ENCODE data around the gene ENPP3. TPM values are rescaled to one million over a fixed set of nuclear protein-coding genes. Genes with fewer than 3 reads are reported as not detected.

The ENPP3 gene
- total RNA-seq, 1 experiment from 2014 or later: 0.15 TPM

DNA sequence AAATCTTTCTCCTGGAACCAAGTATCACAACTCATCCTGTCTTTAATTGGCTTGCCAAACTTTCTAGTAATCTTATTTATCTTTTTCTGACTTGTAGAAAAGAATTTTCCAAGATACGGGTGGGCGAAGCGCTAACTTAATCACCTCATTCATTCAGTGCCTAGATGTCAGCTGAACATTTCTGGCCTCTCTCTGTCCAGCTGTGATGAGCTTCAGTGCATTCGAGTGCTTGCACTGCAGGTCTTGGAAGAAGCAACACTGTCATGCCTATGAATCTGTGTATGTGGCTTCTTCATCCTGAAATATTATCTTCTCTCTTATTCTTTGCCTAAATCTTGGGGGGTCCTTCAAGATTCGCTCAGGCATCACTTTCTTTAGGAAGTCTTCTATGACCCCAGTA is 154.4 kb downstream of the ENPP3 start:
- H3K9me3 ChIP-seq (ENCODE audit: control insufficient read depth, low read depth, low read length): no peaks in the 10 kb centered on the region
- no peak for DNase-seq
- no peaks in the 10 kb centered on the region for H3K4me1 ChIP-seq (ENCODE audit: insufficient read depth, low read length)
- no peak overlapping the region for H3K4me3 Mint-ChIP-seq
- no peak overlapping the region for H2BK5ac ChIP-seq (ENCODE audit: insufficient read length, low read length)
- H3K27ac Mint-ChIP-seq: no peak overlapping the region
- no peak overlapping the region for H3K9ac ChIP-seq (ENCODE audit: extremely low read depth, insufficient read length, low read length)
- H2BK15ac ChIP-seq (ENCODE audit: low read depth, low read length): no peak overlapping the region
- H4K91ac ChIP-seq (ENCODE audit: insufficient read length, low read depth, low read length): no peak overlapping the region
- WGBS (ENCODE audit: extremely low coverage, insufficient read length, low lambda C conversion rate): no CpG with 5 or more reads among the region's 5 CpGs
- no peaks in the 10 kb centered on the region for H3K36me3 Mint-ChIP-seq (ENCODE audit: insufficient read depth in 1 of 3, low read depth in 3 of 3)
- no peaks in the 10 kb centered on the region for H3K79me1 ChIP-seq (ENCODE audit: insufficient read depth, low read depth, low read length, poor library complexity, severe bottlenecking)
- H3K27me3 Mint-ChIP-seq (ENCODE audit: low read depth): peaks cover 1% of the 10 kb centered on the region; the same call in 1 of the 2 replicates
- no peak overlapping the region for H2BK120ac ChIP-seq (ENCODE audit: low read depth, low read length, poor library complexity, severe bottlenecking)
- no peak overlapping the region for H3K23ac ChIP-seq (ENCODE audit: insufficient read length, low read depth, low read length)
- no peak overlapping the region for H2BK12ac ChIP-seq (ENCODE audit: insufficient read length, low read depth, low read length)
- H4K5ac ChIP-seq (ENCODE audit: insufficient read length, low read depth, low read length): no peak overlapping the region
- H2AFZ ChIP-seq (ENCODE audit: low read length): no peak overlapping the region
- H3T11ph ChIP-seq (ENCODE audit: low read length): no peak overlapping the region
- no peaks in the 10 kb centered on the region for H3K79me2 ChIP-seq (ENCODE audit: insufficient read depth, low read length)
- H4K20me1 ChIP-seq (ENCODE audit: control insufficient read depth, insufficient read depth, insufficient read length): no peaks in the 10 kb centered on the region
- H3K4ac ChIP-seq (ENCODE audit: low read depth, low read length): no peak overlapping the region
- H3K14ac ChIP-seq (ENCODE audit: insufficient read depth, low read length): no peak overlapping the region
- no peak overlapping the region for H3K4me2 ChIP-seq (ENCODE audit: insufficient read depth, insufficient read length, low read length)
- no peaks in the 10 kb centered on the region for H3K23me2 ChIP-seq (ENCODE audit: insufficient read length, low read depth, low read length, poor library complexity, severe bottlenecking)
- H3K18ac ChIP-seq (ENCODE audit: insufficient read length, low read depth, low read length): no peak overlapping the region
- H4K8ac ChIP-seq (replicated peaks; ENCODE audit: insufficient read length, low read depth, low read length): no peak overlapping the region
- peaks cover 21 to 29% of the 10 kb centered on the region in 2 experiments for H3K4me1 Mint-ChIP-seq
- H2AK5ac ChIP-seq (ENCODE audit: insufficient read length, low read length): no peak overlapping the region
- no peak overlapping the region for H3K56ac ChIP-seq (ENCODE audit: insufficient read length, low read depth, low read length)
- no peak overlapping the region for H3K27ac ChIP-seq (ENCODE audit: insufficient read length, low read depth, low read length)
- no peaks in the 10 kb centered on the region for H3K9me3 Mint-ChIP-seq
- no peak overlapping the region for H2BK20ac ChIP-seq (ENCODE audit: low read depth, low read length, poor library complexity, severe bottlenecking)
- TF ChIP-seq, protein P1, sequence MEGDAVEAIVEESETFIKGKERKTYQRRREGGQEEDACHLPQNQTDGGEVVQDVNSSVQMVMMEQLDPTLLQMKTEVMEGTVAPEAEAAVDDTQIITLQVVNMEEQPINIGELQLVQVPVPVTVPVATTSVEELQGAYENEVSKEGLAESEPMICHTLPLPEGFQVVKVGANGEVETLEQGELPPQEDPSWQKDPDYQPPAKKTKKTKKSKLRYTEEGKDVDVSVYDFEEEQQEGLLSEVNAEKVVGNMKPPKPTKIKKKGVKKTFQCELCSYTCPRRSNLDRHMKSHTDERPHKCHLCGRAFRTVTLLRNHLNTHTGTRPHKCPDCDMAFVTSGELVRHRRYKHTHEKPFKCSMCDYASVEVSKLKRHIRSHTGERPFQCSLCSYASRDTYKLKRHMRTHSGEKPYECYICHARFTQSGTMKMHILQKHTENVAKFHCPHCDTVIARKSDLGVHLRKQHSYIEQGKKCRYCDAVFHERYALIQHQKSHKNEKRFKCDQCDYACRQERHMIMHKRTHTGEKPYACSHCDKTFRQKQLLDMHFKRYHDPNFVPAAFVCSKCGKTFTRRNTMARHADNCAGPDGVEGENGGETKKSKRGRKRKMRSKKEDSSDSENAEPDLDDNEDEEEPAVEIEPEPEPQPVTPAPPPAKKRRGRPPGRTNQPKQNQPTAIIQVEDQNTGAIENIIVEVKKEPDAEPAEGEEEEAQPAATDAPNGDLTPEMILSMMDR (conservative IDR thresholded peaks at IDR 0.05): no peak
- H3K27me3 ChIP-seq (ENCODE audit: insufficient read depth, low read length): no peaks in the 10 kb centered on the region

All from H9 (cell line).